Smooth muscle cell of the brain vasculature (primary cell): ENCODE data around the gene CD47.

Source experiments
- DNase-seq: peaks from one replicate; pipeline ENCODE4 v3.0.0-alpha.2; 2012; ENCODE audit warnings: low read depth, low spot score

The CD47 gene

DNA sequence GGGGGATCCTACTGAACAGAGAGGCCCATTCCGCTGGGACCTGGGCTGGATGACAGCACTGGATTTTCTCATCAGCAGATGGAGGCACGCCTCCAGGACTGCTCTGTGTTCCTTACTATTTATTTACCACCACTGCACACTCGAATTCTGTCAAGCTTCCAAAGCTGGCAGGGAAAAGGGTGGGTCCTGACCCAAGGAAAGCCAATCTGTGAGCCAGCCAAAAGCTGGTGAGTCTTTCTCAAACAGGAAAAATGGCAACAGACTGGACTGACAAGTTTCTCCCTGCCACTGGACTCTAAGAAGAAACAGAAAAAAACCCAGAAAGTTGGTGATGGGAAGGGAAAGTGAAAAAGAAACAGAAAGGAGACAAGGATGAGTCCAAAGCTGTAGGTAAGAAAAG lies 37.8 kb downstream of the CD47 start:
- no peak for DNase-seq

DNA sequence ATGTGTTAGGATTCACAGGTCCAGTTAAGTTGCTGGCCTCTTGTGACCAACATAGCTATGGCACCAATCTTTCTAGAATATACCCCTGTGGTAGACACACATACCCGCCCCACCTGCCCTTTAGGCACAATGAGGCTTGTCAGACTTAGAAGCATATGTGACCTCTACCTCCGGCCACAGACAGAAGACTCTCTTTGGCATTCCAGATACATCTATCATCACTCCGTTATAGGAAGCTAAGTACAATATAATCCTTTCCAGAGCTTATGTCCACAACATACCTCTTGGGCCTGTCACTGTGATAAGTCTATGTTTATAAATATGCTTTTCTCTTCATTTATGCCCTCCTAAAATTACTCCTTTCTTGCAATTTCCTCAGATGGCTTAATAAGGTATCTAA lies 39.8 kb downstream of the CD47 start:
- DNase-seq = no peak

GRCh38 chr3:108047987-108048386 lies 42.8 kb downstream of the CD47 start:
- no peak for DNase-seq

- DNase-seq = no peak
Measured at GRCh38 chr3:108046247-108046646, 44.6 kb downstream of the CD47 start.

DNA sequence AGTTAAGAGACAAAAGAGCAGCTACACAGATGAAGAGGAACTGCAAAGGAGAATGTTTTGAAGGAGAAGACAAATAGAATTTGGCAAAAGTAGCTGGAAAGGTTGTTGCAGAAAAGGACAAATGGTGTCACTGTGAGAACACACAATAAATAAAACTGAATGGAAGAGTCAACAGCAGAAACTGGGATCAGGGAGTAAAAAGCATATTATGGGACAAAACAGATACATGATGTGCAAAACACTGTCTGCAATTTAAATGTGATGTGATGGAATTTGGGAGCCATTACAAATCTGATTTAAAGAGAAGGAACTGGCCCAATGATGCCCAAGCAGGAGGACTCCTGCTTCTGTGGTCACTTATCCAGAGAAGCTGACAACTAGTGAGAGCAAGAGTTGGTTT lies 46.1 kb downstream of the CD47 start:
- DNase-seq = no peak

DNA sequence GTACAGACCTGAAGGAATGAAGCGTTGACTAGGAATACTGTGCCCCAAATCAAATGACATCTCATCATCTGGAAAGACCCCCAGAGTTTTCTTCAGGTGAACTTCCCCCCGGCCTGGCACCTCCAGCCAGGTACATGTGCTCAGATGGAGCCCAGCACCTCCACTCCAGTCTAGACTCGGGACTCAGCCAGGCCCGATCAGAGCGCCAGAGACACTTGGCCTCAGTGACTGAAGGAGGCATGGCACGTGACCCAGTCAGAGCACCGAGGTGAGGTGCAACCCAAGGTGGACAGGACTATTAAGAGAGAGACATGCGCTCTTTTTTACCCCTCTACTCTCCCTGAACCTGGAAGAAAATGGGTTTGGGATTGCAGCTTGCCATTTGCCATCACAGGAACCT lies 48.5 kb downstream of the CD47 start:
- no peak for DNase-seq

DNA sequence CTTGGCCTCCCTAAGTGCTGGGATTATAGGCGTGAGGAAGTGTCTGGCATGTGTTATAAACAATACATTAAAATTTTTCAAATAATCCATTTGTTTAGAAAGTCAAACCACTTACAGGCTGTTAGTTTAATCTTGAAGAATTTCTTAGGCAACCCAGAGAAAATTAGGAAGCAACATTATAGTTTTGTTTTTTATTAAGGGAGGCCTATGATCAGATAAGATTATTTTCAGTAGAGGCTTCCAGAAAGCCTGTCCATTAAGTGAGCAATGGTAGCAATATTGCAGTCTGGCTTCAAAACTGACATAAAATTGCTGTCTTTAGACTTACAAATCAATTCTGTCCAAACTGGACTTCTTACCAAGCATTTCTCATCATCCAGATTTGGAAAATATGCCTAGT lies 49.6 kb downstream of the CD47 start:
- no peak for DNase-seq

GRCh38 chr3:108037770-108038169 lies 53.1 kb downstream of the CD47 start:
- DNase-seq = no peak

GRCh38 chr3:108036984-108037741 lies 53.7 kb downstream of the CD47 start:
- no peak for DNase-seq

- no peak for DNase-seq
Measured at GRCh38 chr3:108036401-108036800, 54.4 kb downstream of the CD47 start.

GRCh38 chr3:108035751-108036150 lies 55.1 kb downstream of the CD47 start:
- no peak for DNase-seq

- DNase-seq = no peak
Measured at GRCh38 chr3:108031895-108032294, 58.9 kb downstream of the CD47 start.

DNA sequence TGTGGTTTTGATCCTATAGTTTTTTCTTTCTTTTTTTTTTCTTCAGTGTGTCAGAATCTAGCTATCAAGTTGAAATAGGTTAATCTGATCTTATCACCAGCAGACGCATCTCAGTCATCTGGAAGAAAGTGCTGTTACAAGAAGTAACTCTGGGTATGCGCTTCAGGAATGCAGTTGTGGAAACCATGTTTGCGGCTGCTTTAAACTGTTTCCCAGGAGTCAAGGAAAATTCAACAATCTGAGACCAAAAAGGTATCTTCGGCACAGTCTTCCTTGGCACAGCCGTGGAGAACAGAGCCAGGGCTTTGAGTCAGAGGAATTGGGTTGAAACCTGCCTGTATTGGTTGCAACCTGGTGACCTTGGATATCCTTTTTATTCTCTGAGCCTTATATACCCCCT lies 59.9 kb downstream of the CD47 start:
- DNase-seq = no peak

GRCh38 chr3:108029466-108029865 lies 61.4 kb downstream of the CD47 start:
- DNase-seq = no peak

- no peak for DNase-seq
Measured at GRCh38 chr3:108028896-108029295, 61.9 kb downstream of the CD47 start.

- no peak for DNase-seq
Measured at GRCh38 chr3:108025177-108025576, 65.7 kb downstream of the CD47 start.

DNA sequence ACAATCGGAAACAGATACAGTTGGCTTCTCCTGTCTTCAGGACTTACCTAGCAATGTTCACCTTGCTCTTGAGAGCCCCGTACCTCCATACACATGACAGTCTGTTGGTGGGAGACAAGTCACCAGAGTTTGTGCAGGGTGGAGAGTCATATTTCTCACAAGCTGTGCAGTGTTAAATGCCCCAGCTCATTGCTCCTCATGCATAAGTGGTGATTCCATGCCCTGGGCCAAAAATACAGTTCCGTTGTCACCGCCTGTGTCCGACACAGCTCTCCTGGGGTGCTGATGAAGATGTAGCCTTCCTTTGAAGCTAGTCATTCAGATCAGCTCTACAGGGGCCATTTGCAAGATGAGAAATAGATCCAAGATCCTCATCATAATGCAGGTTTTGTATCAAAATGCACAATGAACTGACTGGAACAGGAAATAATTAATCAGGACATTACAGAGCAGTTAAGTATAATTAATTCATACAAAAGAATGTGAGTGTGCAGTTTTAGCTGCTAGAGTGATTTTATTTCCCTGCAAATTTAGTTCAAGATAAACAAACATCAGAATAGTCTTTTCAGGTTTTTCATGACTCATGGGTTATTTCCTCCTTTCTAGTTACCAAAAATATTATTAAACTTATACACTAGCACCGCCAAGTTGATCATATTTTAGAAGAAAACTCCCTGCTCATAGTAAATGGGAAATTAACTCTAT lies 66.5 kb downstream of the CD47 start:
- no peak for DNase-seq

GRCh38 chr3:108022256-108023150 lies 68.3 kb downstream of the CD47 start:
- DNase-seq = no peak

DNA sequence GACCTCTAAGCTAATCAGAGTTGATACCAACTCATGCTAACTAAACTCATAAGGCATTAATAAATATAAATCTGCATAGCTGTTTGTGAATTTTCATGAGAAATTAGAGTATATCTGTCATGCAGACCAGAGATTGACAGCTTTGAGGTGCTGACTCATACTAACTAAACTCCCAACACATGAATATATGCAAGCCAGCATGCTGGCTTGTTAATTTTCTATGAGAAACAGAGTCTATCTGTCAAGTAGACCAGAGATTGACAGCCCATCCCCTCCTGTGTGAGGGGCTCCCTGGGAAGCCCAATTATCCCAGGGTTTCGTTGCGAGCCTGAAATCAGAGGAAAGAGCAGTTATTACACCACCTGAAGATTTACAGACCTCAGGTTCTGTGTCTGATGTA lies 69.3 kb downstream of the CD47 start:
- no peak for DNase-seq

GRCh38 chr3:108021131-108021530 lies 69.7 kb downstream of the CD47 start:
- no peak for DNase-seq

DNA sequence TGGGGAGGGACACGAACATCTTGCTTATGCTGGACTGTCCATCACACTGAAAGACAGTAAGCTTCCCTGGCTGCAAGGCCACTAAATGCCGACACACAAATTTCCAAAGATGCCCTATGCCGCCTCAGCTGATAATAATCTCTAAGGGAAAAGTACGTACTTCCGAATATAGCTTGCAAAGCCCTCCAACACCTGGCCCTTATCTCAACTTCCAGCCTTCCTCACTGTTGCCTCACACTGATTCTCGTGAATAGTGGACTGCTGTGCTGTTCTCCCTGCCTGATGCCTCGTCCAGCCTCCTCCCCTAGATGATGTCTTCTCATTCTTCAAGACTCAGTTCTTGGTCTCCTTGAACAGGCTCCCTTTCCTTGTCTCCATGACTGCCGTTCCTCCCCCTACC lies 72.3 kb downstream of the CD47 start:
- DNase-seq = no peak

DNA sequence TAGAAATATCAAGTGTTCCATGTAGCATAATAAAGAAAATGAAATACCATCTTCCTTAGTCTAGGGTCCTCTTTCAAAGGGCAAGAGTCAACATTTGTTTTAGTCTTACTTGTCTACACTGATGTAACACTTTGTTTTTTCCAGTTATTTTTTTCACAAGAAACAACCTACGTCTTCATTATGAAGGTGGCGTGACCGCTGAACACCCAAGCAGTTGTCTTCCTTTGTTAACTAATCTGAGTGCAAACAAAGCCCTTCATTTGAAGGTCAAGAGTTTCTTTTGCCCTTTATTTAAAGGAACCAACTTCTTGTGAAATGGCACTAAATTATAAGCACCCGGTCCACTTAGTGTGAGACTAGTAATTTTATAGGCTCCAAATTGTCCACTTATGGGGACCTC lies 73.2 kb downstream of the CD47 start:
- DNase-seq = no peak
